Colon (tissue), 2 donors: ENCODE measurements around the gene COL16A1.

Experiments
- FAIRE-seq: peaks from 2 replicates; lab custom pipeline; 2012; peaks lifted over from hg19 to GRCh38; lab: Jason Lieb, UNC
- donor health status: control.
- donor health status: control.

COL16A1 gene

GRCh38 chr1:31624309-31624708 is 79.5 kb downstream of the COL16A1 start:
- FAIRE-seq: no peak

GRCh38 chr1:31623365-31623764 is 80.5 kb downstream of the COL16A1 start:
- FAIRE-seq: no peak

- no peak for FAIRE-seq
Measured at GRCh38 chr1:31621847-31622730, 81.7 kb downstream of the COL16A1 start.

- FAIRE-seq: no peak
Measured at GRCh38 chr1:31621498-31621820, 82.4 kb downstream of the COL16A1 start.

- no peak for FAIRE-seq
Measured at GRCh38 chr1:31620631-31621497, 83.0 kb downstream of the COL16A1 start.

- no peak for FAIRE-seq
Measured at GRCh38 chr1:31618916-31619846, 84.6 kb downstream of the COL16A1 start.

- FAIRE-seq: no peak
Measured at GRCh38 chr1:31617916-31618746, 85.7 kb downstream of the COL16A1 start.

GRCh38 chr1:31617218-31617915 is 86.5 kb downstream of the COL16A1 start, which contains the start of gene HCRTR1:
Gene HCRTR1 (plus strand): TSS chr1:31617689. CDS start chr1:31619193, 1,504 bp downstream.
- FAIRE-seq: no peak

GRCh38 chr1:31615939-31616338 is 87.9 kb downstream of the COL16A1 start:
- FAIRE-seq: no peak

- FAIRE-seq: no peak
Measured at GRCh38 chr1:31615414-31615813, 88.4 kb downstream of the COL16A1 start.

GRCh38 chr1:31614414-31615005 is 89.3 kb downstream of the COL16A1 start:
- FAIRE-seq: no peak

- no peak for FAIRE-seq
Measured at GRCh38 chr1:31609514-31610118, 94.2 kb downstream of the COL16A1 start.

- FAIRE-seq: no peak
Measured at GRCh38 chr1:31607360-31607759, 96.5 kb downstream of the COL16A1 start.

GRCh38 chr1:31605908-31606427 is 97.8 kb downstream of the COL16A1 start:
- FAIRE-seq: no peak
